Stimulated activated CD8-positive, alpha-beta memory T cell treated with anti-CD3 and anti-CD28 coated beads, Interleukin-4, amount 100 ng/mL, for 24 hours (primary cell): ENCODE measurements around the gene C6.
"Not testable (repeated sequence)": the region's sequence is repeated elsewhere in the genome, so short reads cannot be mapped to it uniquely, and the experiment has no call there.

Experiments
- DNase-seq: peaks from one replicate; pipeline ENCODE4 v3.0.0-alpha.2; 2020; ENCODE audit warnings: low read depth

Gene C6

DNA sequence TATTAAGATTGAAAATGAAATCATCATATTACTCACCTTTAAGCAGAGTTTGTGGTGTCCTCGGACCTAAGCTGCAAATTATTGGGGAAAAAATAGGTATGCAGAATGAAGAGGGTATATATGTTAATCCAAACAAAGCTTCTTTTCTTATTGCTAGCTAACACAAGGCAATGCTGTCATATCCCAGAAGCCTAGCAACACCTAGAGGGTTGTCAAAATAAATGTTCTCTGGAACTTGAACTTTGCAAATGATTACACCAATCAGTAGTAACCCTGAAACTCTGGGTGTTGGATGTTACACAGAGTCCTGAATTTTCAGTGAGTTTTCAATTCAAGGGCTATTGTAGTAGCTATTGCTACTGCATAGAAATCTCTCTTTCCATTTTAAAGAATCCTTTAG lies at the start of gene C6:
Gene C6, minus strand, starts transcription at position 193 of the 400 bp plus-strand sequence. CDS start 10,302 bp downstream, outside the sequence.
- no peak for DNase-seq

DNA sequence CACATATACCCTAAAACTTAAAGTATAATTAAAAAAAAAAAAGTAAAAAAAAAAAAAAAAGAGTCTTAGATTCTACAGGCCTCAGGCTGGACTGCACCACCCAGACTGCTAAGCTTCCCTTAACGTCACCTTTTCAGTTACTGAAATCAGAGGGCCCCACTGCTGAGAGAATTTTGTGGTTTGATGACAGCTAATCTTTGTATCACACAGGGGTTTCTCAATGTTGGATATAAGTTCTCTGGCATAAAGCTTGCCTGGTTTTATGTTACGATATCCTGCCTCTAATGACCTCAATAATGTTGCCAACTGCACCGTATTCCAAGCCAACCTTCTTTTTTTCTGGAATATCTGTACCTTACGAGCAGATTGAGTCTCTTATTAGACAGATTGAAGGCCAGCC lies 43.1 kb upstream of the C6 start:
- DNase-seq: no peak

DNA sequence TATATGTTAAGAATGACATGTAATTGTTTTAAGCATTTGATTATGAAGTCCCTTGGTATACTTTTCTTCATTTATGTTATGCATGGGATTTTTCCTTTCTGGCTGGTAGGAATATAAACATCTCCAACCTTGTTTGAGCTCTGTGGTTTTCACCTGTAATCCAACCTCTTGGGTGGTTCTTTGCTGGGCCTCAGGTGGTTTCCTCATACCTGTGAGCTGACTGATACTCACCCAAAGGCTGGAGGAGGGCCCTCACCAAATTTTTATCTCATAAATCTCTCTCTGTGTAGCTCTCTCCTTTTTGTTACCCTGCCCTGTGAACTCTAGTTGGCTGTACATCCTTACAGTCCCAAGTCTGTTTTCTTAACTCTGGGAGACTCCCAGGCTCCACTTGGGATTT lies 39.8 kb upstream of the C6 start:
- no peak for DNase-seq

DNA sequence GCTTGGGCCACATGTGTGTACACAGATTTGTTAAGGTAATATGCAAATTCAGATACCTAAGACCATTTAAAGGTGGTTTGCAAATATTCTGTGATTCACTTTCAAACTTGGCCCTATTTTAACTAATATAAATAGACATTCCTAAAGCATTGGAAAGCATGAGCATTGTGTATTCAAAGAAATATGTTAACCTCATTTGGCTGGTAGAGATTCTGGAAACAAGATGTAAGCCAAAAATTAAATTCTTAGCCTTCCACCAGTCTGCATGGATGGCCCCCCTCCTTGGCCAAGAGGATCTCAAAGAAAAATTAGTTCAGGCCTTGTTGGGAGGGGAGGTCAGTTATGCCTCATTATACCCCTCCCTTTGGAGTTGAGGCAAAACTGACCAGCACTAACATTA lies 38.7 kb upstream of the C6 start:
- DNase-seq: no peak

DNA sequence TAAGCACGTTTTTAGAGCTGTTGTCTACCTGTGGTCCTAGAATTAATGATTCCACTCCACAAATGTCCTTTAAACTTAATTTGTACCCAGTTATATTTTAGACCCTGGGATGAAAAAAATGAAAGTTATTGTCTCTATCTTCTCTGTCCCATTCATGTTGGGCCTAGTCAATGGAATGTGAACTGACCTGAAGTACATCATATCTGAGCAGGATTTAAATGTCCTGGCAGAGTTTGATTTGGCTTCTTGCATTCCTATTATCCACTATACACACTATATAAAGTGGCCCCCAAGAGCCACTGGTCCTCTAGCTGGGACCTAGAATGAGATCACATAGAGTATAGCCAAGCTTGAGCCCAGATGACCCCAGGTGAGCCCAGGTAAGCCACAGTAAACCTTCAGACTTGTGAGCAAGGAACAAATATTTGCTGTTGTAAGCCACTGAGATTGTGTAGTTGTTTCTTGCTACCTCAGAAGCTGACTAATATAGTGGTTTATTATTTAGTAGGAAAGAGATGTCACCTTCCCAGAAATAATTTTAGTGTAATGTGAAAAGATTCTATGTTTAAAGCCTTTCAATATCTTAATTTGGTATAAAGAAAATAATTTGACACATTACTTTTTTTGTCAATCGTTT lies 37.1 kb upstream of the C6 start:
- DNase-seq: no peak

DNA sequence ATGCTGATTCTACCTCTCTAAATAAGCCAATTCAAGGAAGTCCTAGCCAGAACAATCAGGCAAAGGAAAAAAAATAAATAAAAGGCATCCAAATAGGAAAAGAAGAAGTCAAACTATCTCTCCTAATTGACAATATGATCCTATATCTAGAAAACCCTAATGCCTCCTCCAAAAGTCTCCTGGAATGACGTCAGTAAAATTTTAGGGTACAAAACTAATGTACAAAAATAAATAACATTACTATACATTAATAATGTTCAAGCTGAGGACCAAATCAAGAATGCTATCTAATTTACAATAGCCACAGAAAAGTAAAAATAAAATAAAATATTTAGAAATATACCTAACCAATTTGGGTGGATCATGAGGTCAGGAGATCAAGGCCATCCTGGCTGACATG lies 33.8 kb upstream of the C6 start:
- DNase-seq: no peak

DNA sequence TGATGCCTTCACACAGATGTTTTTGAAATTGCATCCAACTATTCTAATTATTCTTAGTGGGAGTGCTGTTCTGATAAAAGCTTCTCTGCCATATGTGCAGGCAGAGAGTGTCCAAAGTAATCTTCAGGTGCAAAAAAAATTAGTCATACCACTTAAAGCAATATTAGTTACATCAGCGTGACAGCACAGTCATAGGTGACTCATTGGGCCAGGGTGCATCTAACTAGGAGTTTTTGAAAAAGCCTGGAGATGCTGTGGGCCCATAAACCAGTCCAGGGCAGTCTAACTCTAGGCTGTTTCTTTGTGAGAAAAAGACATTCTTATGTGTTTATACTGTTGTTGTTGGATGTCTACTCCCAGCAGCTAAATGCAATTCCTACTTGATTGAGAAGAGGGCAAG lies 33.0 kb upstream of the C6 start:
- DNase-seq: no peak

DNA sequence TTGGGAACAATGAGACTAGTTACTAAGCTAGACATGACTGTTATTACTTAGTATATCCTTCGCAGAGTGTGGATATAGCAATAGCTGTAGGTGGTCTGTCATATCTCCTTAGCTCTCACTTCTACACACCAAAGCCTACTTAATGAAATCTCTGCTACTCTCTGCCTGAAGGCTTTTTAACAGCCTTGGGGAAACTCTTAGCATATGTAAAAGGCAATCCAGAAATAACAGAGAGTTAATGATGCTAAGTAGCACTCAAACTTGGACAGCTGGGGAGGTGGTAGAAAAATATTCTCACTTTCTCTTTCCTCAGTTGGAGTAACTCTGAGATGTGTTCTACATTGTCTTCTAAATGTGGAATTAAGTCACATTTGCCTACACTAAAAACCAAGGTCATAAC lies 30.2 kb upstream of the C6 start:
- no peak for DNase-seq

DNA sequence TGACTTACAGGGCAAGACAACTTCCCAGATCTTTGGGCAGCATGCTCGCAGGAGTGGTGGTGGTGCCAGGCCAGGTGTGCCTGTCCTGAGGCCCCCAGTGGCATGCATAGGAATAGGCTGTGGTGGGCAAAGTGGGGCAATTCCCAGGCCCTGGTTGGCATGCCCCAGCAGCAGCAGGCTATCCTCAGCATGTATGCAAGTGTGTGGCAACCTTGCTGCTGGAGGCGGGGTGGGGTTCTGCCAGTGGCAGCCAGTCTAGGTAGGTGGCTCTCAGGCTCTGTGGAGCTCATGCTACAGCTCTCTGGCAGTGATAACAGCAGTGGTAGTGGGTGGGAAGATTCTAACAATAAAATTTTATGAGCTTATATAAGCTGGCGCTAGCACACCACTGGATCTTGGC lies 27.7 kb upstream of the C6 start:
- no peak for DNase-seq

DNA sequence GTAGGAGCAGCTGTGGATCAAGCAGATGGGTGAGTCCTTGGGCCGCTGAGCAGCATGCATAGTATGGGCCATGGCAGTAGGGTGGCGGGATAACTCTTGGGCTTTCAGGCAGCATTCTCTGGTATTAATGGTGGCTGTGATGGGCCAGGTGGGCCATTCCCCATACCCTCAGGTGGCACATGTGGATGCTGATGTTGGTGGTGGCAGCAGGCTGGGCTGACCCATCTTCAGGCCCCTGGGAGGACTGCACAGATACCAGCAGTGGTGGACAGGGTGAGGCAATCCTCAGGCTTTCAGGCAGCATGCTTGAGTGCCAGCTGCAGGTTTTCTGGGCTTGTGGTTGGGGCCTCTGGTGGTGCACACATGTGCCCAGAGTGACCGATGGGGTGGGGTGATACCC lies 27.1 kb upstream of the C6 start:
- no peak for DNase-seq

DNA sequence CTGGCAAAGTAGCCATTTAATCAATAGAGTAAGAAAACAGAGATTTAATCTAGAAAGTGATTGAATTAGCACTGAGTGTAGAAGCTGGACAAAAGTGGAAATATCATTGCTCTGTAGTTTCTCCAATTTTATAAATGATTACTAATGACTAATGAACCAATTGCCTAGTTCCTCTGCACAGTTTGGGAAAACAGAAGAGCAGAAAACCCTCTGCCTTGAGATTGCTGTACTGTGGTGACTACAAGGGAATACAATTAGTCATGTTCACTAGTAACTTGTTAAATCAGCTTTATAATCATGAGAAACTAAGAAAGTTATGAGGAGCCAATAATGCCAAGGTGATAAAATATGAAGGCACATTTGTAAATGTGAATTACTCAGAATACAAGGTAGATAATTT lies 21.1 kb upstream of the C6 start:
- no peak for DNase-seq

DNA sequence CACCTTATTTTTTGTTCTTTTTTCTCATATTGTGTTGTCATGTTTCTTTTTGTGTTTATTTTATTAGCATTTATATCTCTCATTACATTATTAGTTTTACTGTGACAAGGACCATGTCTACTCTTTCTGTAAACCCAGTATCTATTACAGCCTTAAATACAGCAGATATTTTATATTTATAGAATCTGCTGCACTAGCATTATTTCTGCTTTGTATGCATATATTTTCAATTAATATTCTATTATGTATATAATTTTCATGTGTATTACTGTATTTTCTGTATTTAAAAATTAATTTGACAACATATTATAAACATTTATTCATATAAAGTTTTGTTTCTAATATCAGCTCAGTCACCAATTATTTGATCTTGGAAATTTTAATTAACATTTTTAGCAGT lies 19.5 kb upstream of the C6 start:
- no peak for DNase-seq

DNA sequence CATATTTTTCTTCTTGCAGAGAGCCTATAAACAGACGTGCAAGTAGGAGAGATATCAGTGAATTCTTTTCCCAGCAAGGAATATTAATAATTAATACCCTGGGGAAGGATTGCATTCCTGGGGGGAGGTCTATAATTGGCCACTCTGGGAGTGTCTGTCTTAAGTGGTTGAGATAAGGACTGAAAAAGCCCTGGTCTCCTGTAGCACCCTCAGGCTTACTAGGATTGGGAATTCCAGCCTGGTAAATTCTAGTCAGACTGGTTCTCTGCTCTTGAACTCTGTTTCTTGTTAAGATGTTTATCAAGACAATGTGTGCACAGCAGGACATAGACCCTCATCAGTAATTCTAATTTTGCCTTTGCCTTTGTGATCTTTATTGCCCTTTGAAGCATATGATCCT lies 16.9 kb upstream of the C6 start:
- not testable (repeated sequence) for DNase-seq

DNA sequence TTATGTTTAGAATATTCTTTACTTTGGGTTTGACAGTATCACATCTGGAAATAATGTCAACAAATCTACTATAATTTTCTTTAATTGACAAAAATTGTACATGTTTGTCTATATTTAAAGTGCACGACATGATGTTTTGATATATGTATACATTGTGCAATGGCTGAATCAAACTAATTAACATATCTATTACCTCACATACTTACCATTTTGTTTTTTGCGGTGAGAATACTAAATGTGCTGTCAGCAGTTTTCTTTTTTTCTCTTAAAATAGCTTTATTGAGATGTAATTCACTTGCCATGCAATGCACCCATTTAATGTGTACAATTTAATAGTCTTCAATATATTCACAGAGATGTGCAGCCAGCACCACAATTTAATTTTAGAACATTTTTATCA lies 10.6 kb upstream of the C6 start:
- no peak for DNase-seq

DNA sequence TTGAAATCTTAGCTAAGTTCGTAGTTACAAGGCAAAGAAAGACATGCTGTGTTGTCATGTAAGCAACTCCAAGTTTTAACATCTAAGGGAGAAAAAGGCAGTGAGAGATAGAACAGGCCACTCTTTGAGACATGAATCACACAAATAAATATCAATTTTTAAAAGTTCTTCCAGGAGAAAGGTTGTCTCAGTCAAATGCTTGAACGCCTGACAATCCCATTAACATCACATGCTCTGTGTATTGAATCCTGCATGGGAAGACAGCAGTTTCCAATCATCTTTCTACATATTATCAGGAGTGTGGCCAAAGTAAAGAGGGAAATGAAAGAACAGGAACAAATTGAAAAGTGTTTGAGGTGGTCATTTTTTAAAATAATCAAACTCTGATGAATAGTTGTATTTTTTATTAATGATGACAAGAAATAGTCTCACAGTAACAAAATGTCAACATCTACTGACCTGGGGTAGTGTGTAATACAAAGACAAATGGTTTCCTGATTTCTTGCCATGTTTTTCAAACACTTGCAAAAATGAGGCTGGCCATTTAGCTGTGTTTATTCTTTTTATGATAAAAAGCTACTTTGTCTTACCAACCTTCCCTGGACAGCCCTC lies 6.4 kb upstream of the C6 start:
- no peak for DNase-seq

DNA sequence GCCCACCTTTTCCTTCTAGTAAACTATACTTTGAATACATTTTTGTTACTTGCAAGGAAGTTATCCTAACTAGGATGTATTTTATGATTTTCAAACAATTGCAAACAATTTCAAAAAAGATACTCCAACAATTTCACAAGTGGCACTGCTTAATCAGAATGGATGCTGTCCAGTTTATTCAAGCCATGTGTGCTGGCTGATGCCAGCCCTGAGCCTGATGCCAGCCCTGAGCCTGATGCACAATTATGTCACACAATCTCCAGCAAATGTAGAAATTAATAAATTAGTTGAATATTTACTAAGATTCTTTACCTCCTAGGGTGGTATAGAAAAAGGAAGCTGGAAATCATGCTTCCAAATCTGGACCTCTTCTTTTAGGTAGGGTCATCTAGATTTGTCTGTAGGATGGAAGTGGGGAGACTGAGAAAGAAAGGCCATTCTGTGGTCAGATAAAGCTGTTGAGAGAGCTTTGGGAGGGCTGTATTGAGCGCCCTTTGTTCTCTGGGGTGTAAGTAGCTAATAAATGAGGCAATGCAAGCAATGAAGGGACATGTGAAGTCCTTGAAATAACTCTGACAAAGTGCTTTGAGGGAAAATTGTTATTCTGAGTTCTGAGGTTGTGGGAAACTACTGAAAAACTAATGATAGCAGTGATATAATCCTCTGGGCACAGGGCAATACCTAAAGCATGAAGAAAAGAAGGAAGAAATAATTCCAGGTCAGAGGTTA lies 5.8 kb upstream of the C6 start:
- no peak for DNase-seq

DNA sequence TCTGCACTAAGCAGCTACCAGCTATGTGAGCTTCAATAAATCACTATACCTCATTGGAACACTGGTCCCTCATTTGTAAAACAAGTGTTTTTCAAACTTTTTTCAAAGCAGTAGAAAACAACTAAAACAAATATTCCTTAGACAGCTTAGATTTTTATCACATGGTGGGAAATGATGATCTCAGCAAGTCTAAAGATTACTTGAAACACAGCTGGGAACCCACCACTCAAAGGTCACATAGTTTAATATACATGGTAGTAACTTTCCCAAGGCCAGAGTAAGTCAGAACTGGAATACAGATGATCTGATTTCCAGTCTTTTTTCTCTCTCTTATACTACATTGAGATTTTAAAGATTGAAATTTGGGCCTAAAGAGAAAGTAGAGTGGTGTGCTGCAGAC lies 850 bp upstream of the C6 start:
- DNase-seq: no peak

DNA sequence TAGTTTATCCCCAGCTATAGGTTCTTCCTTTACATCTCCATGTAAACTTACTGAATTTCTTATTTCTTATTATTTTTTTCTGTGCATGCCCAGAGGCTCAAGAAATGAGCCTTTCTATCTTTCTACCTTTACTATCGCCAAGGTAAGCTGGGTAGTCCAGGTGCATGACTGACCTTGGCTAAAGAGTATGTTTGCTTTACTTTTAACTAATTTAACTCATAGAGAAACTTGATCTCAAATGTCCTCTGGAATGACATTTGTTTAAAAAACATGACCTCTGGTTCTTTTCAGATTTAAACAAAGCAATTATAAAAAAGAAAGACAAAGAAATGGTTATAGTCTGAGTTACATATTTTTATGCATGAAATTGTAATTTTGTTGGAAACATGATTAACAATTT lies 397 bp downstream of the C6 start:
- DNase-seq: no peak

DNA sequence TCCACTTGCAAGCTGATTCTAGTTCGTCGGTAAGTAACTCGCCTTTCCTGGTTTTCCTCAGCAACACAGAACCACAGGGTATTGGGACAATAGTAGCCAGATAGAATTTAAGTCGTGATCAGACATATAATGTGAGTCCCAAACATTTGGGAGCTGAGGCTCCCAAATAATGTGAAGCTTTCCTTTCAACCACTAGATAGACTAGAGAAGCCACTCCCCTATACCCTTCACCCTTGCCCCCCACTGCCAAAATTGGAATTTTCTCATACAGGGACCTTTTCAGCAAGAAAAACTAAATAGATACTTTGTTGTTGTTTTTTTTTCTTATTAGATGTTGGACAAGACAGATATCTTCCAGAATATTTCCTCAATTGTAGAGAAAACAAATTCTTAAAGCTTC lies 1.9 kb downstream of the C6 start:
- no peak for DNase-seq

DNA sequence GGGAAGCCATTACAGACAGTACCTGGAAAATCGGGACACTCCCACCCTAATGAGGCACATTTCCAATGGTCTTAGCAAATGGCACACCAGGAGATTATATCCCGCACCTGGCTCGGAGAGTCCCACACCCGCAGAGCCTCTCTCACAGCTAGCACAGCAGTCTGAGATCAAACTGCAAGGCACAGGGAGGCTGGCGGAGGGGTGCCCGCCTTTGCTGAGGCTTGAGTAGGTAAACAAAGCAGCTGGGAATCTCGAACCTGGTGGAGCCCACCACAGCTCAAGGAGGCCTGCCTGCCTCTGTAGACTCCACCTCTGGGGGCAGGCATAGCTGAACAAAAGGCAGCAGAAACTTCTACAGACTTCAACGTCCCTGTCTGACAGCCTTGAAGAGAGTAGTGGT lies 7.9 kb downstream of the C6 start:
- DNase-seq: not testable (repeated sequence)

DNA sequence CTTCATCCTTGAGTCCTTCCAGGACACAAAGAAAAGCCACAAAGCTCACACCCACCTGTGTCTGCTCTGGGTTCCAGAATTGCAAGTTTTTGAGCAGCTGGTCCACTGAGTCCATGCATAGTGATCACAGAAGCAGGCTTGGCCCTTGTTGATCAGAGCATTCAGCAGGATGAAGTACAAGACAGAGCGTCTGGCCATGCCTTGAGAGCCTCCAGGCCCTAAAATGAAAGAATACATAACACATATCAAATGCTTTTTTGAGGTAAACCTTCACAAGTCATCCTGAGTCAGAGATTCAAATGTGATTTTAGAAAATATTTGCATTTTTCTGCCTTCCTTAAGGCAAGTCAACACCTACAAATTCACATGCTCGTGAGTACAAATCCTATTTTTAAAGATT lies 10.3 kb downstream of the C6 start:
- DNase-seq: no peak

DNA sequence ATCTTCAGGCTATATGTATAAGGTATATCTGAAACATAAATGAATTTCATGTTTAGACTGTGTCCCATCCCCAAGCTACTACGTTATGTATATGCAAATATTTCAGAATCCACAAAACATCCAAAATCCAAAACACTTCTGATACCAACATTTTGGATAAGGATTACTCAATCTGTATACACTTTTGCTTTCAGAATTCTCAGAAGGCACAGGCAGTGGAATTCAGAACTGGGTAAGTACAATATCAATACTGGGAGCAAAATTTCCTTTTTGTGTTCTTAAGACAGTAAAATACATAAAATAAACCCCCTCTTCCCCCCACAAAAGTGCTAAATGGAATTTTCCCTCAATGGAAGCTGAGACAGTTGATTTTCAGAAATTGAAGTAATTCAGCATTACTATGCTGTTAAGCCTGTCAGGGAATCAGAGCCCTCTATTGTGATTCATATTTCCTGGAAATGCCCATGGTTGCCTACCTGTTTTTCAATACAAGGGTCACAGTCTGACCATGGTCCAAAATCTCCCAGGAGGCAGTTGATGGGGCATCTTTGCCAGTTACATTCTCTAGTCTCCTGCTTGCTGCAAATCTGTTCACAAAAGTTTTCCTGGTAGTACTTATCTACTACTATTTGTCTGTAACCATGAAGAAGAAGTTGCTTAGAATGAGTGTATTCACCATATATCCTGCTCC lies 12.1 kb downstream of the C6 start:
- DNase-seq: no peak

DNA sequence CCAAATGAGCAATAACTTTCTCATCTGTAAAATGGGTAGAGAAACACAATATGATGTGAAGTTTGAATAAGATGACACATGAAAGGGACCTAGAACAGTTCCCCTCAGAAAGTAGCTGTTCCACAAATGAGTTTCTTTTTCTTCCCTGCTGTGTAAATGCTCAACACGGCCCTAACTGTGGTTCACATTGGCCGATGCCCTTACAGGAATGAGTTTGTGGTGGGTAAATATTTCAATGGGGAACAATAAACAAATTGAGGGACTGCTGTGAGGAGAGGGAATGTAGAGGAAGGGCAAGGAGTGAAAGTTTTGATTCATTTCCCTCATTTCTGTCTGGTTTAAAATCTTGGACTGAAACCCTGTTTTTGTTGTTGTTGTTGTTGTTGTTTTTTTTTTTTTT lies 12.8 kb downstream of the C6 start:
- DNase-seq: no peak
